WTC11 (cell line): Measurements from ENCODE around the gene AKAP13.

Source experiments
- CDX4 ChIP-seq: fragments of 250-450 bp; sonication (Bioruptor Pico); IDR thresholded peaks from 2 replicates; pipeline ENCODE4 v1.9.0; 2021; ENCODE audit warnings: moderate library complexity, mild to moderate bottlenecking, inconsistent platforms, borderline replicate concordance
- CREB1 ChIP-seq: sonication (generic); formaldehyde crosslinking; IDR thresholded peaks from 2 replicates; pipeline ENCODE4 v1.8.0; 2023; ENCODE audit warnings: mild to moderate bottlenecking, missing genetic modification reagents
- CTCF ChIP-seq: fragments of 200-600 bp; IDR thresholded peaks from 2 replicates; pipeline ENCODE4 v1.8.0; 2022; ENCODE audit warnings: antibody characterized with exemption
- E2F1 ChIP-seq: sonication (generic); formaldehyde crosslinking; IDR thresholded peaks from 2 replicates; pipeline ENCODE4 v1.8.0; 2022; ENCODE audit warnings: mild to moderate bottlenecking, missing genetic modification reagents
- E2F4 ChIP-seq: sonication (generic); formaldehyde crosslinking; IDR thresholded peaks from 2 replicates; pipeline ENCODE4 v1.8.1; 2022; ENCODE audit warnings: low read depth, mild to moderate bottlenecking, moderate library complexity, missing genetic modification reagents, borderline replicate concordance
- ELF4 ChIP-seq: sonication (generic); formaldehyde crosslinking; IDR thresholded peaks from 2 replicates; pipeline ENCODE4 v1.8.1; 2022; ENCODE audit warnings: low read depth, mild to moderate bottlenecking, moderate library complexity, missing genetic modification reagents
- FOXK1 ChIP-seq: sonication (generic); formaldehyde crosslinking; IDR thresholded peaks from 2 replicates; pipeline ENCODE4 v1.8.0; 2022; ENCODE audit warnings: mild to moderate bottlenecking, moderate library complexity, missing genetic modification reagents
- GTF2I ChIP-seq: fragments of 250-450 bp; sonication (Bioruptor Pico); conservative IDR thresholded peaks from 2 replicates; pipeline ENCODE4 v1.4.0; 2021; ENCODE audit warnings: mild to moderate bottlenecking
- JUN ChIP-seq: sonication (generic); formaldehyde crosslinking; IDR thresholded peaks from 2 replicates; pipeline ENCODE4 v1.8.0; 2023; ENCODE audit warnings: mild to moderate bottlenecking, missing genetic modification reagents
- MLX ChIP-seq: sonication (generic); formaldehyde crosslinking; IDR thresholded peaks from 2 replicates; pipeline ENCODE4 v1.8.1; 2023; ENCODE audit warnings: mild to moderate bottlenecking, missing genetic modification reagents, moderate library complexity
- RELA ChIP-seq: sonication (generic); formaldehyde crosslinking; IDR thresholded peaks from 2 replicates; pipeline ENCODE4 v1.8.1; 2022; ENCODE audit warnings: missing genetic modification reagents, mild to moderate bottlenecking, borderline replicate concordance
- ZNF138 ChIP-seq: sonication (generic); formaldehyde crosslinking; conservative IDR thresholded peaks from 2 replicates; pipeline ENCODE4 v1.8.1; 2022; ENCODE audit warnings: mild to moderate bottlenecking, moderate library complexity, missing genetic modification reagents
- ZNF263 ChIP-seq: sonication (generic); formaldehyde crosslinking; IDR thresholded peaks from 2 replicates; pipeline ENCODE4 v1.8.1; 2022; ENCODE audit warnings: low read depth, mild to moderate bottlenecking, moderate library complexity, missing genetic modification reagents
- ZNF396 ChIP-seq: fragments of 250-450 bp; sonication (Bioruptor Pico); IDR thresholded peaks from 2 replicates; pipeline ENCODE4 v1.8.0; 2021; ENCODE audit warnings: mild to moderate bottlenecking, moderate library complexity, borderline replicate concordance

- TF ChIP-seq CTCF (no peak), E2F1 (CRISPR knock-in tag) (no peak), ELF4 (CRISPR knock-in tag) (no peak), E2F4 (no peak), GTF2I (CRISPR knock-in tag) (no peak), JUN (no peak), CDX4 (CRISPR knock-in tag) (no peak), RELA (no peak), ZNF263 (CRISPR knock-in tag) (no peak), ZNF396 (CRISPR knock-in tag) (no peak), CREB1 (CRISPR knock-in tag) (no peak), FOXK1 (CRISPR knock-in tag) (no peak), ZNF138 (CRISPR knock-in tag) (no peak), MLX (CRISPR knock-in tag) (no peak)
Observed at GRCh38 chr15:85600001-85600400, 219.6 kb downstream of the AKAP13 start.
